PC-9 (cell line): ENCODE results near the gene EXOSC7.

Experiments
- EZH2 ChIP-seq: fragments of 200-600 bp; sonication (generic); IDR thresholded peaks from 2 replicates; pipeline ENCODE4 v1.8.0; 2017; ENCODE audit warnings: antibody characterized with exemption, low read depth
- TF ChIP-seq, protein P1 (sequence below): fragments of 200-600 bp; sonication (generic); conservative IDR thresholded peaks from 2 replicates; pipeline ENCODE4 v1.6.1; 2017; ENCODE audit warnings: mixed run types, antibody characterized with exemption, mild to moderate bottlenecking, moderate library complexity

DNA sequence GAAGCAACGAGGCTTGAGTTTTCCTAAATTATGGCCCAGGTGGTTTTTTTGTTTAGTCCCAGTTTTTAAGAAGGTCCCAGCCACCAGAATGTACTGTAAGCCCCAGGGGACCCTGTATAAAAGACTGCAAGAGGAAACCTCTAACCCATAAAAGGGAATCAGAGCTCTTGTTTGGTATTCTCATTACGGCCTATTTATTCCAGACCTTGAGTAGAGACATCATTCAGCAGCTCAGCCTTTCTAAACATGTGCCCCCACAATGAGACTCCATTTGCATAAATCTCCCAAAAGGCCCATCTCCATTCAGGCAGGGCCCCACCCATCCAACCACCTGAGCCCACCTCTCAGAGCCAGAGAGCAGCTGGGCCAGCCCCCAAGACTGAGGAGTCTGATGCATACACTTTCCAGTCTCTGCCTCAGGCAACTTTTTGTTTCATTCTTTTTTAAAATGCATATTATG lies 25.7 kb upstream of the EXOSC7 start:
- TF ChIP-seq, protein P1, sequence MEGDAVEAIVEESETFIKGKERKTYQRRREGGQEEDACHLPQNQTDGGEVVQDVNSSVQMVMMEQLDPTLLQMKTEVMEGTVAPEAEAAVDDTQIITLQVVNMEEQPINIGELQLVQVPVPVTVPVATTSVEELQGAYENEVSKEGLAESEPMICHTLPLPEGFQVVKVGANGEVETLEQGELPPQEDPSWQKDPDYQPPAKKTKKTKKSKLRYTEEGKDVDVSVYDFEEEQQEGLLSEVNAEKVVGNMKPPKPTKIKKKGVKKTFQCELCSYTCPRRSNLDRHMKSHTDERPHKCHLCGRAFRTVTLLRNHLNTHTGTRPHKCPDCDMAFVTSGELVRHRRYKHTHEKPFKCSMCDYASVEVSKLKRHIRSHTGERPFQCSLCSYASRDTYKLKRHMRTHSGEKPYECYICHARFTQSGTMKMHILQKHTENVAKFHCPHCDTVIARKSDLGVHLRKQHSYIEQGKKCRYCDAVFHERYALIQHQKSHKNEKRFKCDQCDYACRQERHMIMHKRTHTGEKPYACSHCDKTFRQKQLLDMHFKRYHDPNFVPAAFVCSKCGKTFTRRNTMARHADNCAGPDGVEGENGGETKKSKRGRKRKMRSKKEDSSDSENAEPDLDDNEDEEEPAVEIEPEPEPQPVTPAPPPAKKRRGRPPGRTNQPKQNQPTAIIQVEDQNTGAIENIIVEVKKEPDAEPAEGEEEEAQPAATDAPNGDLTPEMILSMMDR, result no peak
- no peak for TF ChIP-seq EZH2
